Neural crest cell (in vitro differentiated cells): ENCODE results near the gene SLC22A4. TPM values are rescaled to one million over a fixed set of nuclear protein-coding genes. Genes with fewer than 3 reads are reported as not detected.

Experiments used
- DNase-seq: peaks from one replicate; pipeline ENCODE4 v3.0.0; 2021; ENCODE audit warnings: low read depth, mixed read lengths, low spot score
- H3K27ac Mint-ChIP-seq: one replicate; pipeline ENCODE4 v1.8.0; 2021; ENCODE audit warnings: mild to moderate bottlenecking, mixed read lengths; ENCODE audit not compliant: unreplicated experiment
- H3K27me3 Mint-ChIP-seq: 2 replicates; pipeline ENCODE4 v1.8.0; 2021; ENCODE audit warnings: low read depth, mild to moderate bottlenecking, mixed read lengths
- H3K36me3 Mint-ChIP-seq: 2 replicates; pipeline ENCODE4 v1.8.0; 2021; ENCODE audit warnings: low read depth, mild to moderate bottlenecking, mixed read lengths
- H3K4me1 Mint-ChIP-seq: 2 replicates; pipeline ENCODE4 v1.8.0; 2021; ENCODE audit warnings: mixed read lengths
- H3K4me3 Mint-ChIP-seq: one replicate; pipeline ENCODE4 v1.8.0; 2021; ENCODE audit warnings: mild to moderate bottlenecking, mixed read lengths
- H3K9me3 Mint-ChIP-seq: 2 replicates; pipeline ENCODE4 v1.8.0; 2021; ENCODE audit warnings: mixed read lengths
- total RNA-seq: library from RNA; stranded (reverse); gene quantifications from 2 replicates; pipeline ENCODE4 v1.2.1, GENCODE V29; 2021
- TF ChIP-seq, protein P1 (sequence below): fragments of 200-600 bp; sonication (generic); conservative IDR thresholded peaks from 2 replicates; pipeline ENCODE4 v1.5.0; 2021; ENCODE audit warnings: antibody characterized with exemption, mild to moderate bottlenecking

Gene SLC22A4
- total RNA-seq, 1 donor from 2014 or later, result 0.47 TPM

DNA sequence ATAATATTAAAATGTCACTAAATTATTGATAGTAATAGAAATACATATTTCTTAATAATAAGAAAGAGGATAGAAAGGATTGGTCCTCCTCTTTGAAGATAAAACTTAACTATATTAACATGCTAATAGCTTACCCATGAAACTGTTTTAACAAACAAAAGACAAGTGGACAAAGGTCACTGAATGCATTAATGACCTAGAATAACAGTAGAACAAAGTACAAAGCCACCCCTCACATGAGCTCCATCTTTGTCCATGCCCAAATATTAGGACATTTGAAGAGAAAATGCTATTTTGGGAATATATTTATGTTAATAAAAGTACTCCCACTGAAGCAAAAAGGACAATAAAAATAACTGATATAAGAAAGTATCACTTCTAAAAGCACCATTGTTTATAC is 41.2 kb downstream of the SLC22A4 start:
- no peak overlapping the region for H3K27ac Mint-ChIP-seq
- no peaks in the 10 kb centered on the region for H3K4me1 Mint-ChIP-seq
- H3K4me3 Mint-ChIP-seq, result no peak overlapping the region
- DNase-seq, result no peak
- no peaks in the 10 kb centered on the region for H3K27me3 Mint-ChIP-seq
- TF ChIP-seq, protein P1, sequence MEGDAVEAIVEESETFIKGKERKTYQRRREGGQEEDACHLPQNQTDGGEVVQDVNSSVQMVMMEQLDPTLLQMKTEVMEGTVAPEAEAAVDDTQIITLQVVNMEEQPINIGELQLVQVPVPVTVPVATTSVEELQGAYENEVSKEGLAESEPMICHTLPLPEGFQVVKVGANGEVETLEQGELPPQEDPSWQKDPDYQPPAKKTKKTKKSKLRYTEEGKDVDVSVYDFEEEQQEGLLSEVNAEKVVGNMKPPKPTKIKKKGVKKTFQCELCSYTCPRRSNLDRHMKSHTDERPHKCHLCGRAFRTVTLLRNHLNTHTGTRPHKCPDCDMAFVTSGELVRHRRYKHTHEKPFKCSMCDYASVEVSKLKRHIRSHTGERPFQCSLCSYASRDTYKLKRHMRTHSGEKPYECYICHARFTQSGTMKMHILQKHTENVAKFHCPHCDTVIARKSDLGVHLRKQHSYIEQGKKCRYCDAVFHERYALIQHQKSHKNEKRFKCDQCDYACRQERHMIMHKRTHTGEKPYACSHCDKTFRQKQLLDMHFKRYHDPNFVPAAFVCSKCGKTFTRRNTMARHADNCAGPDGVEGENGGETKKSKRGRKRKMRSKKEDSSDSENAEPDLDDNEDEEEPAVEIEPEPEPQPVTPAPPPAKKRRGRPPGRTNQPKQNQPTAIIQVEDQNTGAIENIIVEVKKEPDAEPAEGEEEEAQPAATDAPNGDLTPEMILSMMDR, result no peak
- no peaks in the 10 kb centered on the region for H3K9me3 Mint-ChIP-seq
- no peaks in the 10 kb centered on the region for H3K36me3 Mint-ChIP-seq

DNA sequence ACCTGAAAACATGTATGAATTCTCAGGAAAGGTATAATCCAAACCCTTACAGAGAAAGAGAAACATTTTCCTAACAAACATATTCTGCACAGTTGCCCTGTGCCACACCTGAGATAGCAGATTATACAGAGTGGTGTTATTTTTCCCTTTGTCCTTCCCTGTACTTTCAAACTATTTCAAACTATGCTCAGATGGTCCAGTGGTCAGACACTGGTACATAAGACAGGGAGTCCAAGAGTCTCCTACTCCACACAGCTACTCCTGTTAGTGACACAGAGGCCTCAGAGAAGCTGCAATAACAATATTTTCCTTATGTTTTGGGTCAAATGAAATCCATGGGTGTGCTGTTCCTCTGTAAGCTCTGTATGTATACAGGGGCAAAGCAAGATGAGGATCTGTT is 45.3 kb downstream of the SLC22A4 start:
- Mint-ChIP-seq H3K4me1 (no peaks in the 10 kb centered on the region), H3K27me3 (no peaks in the 10 kb centered on the region), H3K27ac (no peak overlapping the region), H3K9me3 (no peaks in the 10 kb centered on the region), H3K36me3 (peaks cover 2% of the 10 kb centered on the region), H3K4me3 (no peak overlapping the region)
- no peak for DNase-seq
- TF ChIP-seq, protein P1, result no peak

DNA sequence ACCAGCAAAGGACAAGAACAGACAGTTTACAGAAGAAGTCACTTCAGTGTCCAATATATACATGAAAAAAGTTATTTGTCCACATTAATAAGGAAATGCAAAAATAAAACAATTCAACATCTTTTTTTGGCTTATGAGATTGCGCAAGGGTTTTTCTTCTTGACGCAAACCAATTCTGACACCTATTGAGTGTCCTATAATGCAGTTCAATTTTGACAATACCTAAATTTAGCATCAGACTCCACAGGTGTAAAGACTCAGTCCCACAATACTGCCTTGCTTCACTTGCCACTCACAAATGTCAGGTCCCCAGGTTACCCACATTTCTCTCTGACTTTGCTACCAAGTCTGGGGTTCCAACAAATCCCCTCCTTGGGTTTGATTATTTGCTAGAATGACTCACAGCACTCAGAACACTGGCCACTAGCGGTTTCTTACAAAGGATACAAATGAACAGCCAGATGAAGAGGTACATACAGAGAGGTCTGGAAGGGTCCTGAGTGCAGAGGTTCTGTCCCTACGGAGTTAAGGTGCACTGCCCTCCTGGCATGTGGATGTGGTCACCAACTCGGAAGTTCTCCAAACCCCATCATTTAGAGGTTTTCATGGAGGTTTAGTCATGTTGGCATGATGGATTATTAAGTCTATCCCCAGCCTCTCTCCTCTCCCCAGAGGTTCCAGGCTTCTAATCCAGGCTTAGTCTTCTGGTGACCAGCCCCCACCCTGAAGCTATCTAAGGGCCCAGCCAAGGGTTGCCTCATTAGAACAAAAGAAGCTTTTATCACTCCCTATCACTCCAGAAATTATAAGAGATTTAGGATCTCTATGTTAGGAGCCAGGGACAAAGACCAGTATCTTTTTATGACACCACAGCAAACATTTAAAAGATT is 48.3 kb downstream of the SLC22A4 start:
- H3K36me3 Mint-ChIP-seq, result peaks cover 14% of the 10 kb centered on the region
- TF ChIP-seq, protein P1, result no peak
- no peaks in the 10 kb centered on the region for H3K4me1 Mint-ChIP-seq
- H3K9me3 Mint-ChIP-seq, result peaks cover 3% of the 10 kb centered on the region
- DNase-seq, result no peak
- H3K4me3 Mint-ChIP-seq, result no peak overlapping the region
- H3K27ac Mint-ChIP-seq, result no peak overlapping the region
- no peaks in the 10 kb centered on the region for H3K27me3 Mint-ChIP-seq

DNA sequence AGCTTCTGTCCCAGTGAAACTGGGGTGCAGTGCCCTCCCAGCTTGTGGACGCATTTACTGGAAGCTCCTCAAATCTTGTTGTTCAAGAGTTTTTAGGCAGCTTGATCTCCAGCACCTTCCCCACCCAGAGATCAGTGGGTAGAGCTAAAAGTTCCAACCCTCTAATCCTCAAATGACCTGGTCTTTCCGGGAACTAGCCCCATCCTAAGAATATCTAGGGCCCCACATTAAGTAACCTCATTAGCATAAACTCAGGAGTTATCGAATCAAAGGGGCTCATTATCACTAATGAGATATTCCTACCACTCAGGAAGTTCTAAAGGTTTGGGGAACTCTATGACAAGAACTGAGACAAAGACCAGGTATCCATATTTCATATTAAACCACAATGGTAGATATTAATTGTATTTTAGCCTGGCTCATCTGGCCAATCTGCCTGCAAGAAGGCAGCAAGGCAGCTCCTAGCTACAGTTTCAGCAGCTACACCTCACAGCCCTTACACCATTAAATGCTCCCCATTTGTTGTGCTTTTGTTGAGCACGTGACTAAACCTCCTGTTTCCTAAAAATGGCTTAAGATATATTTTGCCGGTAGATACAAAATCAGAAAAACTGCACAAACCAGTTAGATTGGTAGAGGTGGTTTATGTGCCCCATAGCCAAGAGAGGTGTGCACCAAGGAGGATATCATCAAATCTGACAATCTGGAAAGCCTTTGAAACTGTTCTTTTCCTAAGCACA is 50.8 kb downstream of the SLC22A4 start:
- no peak for DNase-seq
- Mint-ChIP-seq H3K27ac (no peak overlapping the region), H3K9me3 (peaks cover 9% of the 10 kb centered on the region), H3K27me3 (no peaks in the 10 kb centered on the region), H3K36me3 (peaks cover 31% of the 10 kb centered on the region), H3K4me3 (no peak overlapping the region), H3K4me1 (no peaks in the 10 kb centered on the region)
- TF ChIP-seq, protein P1, result no peak

DNA sequence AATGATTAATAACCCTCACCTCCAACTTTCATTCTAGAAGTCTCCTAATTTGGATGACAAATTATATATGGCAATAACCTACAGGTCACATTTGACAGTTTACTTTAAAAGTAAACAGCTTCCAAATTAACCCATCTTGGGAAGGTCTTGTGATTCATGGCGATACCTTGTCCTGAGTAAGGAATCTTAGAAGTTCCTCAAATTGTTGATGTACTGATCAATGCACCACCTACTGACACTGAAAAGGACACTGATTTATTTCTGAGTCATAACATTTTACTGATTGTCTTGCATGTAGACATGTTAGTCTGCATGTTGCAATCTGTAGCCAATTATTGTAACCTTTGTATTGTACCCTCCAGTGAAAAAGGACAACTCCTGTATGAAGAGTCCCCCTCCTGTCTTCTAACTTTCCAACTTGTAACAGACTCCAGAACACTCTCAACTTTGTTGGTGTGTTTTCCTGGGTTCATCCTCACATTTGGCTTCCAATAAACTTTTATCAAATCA is 59.3 kb downstream of the SLC22A4 start:
- peaks cover 4% of the 10 kb centered on the region for H3K9me3 Mint-ChIP-seq
- no peak overlapping the region for H3K27ac Mint-ChIP-seq
- no peaks in the 10 kb centered on the region for H3K27me3 Mint-ChIP-seq
- H3K4me3 Mint-ChIP-seq, result no peak overlapping the region
- no peak for DNase-seq
- TF ChIP-seq, protein P1, result no peak
- no peaks in the 10 kb centered on the region for H3K4me1 Mint-ChIP-seq
- H3K36me3 Mint-ChIP-seq, result peaks cover 25% of the 10 kb centered on the region
